ENCODE measurements around the gene TOMM70. TPM values are rescaled to one million over a fixed set of nuclear protein-coding genes. Genes with fewer than 3 reads are reported as not detected.
A peak's percentile ranks its signal among the peaks of the same experiment; 100 is the strongest.

Gene TOMM70
- polyA plus RNA-seq, 2 of the 4 experiments (the other 2 are of a cell fraction) = 49.3 to 61.8 TPM

GRCh38 chr3:100386437-100387074, 14.3 kb downstream of the TOMM70 start:
- ChIA-PET POLR2A (interaction anchor here (1.1 to 1.5 kb wide), 2 partner anchors 14 to 15 kb away, joined by 3 to 6 read pairs; partner anchors contain the start of genes LNP1 and TOMM70), CTCF (interaction anchor here (0.7 to 1.1 kb wide), 2 partner anchors 19 to 204 kb away, joined by 3 read pairs; no protein-coding TSS in a partner anchor)
- H3K9me3 ChIP-seq = peaks cover 11% of the 10 kb centered on the region; the same call in 2 of the 3 replicates
- H3K4me3 ChIP-seq = no peak overlapping the region
- peak overlapping the region; percentile 26; the same call in 2 of the 3 replicates for H3K4me2 ChIP-seq
- no peak for ATAC-seq
- DNase-seq (ENCODE audit: low read depth in 1 of 2, low spot score in 1 of 2) = no peak
- H3K4me1 ChIP-seq = peaks cover 21% of the 10 kb centered on the region
- FAIRE-seq = peak; percentile 7
- no peak overlapping the region for H3K27ac ChIP-seq
- TF ChIP-seq MAFK (IDR thresholded peaks at IDR 0.05; ENCODE audit: partially characterized antibody) (peak; percentile 31), BHLHE40 (IDR thresholded peaks at IDR 0.05; ENCODE audit: low read depth, low read length) (no peak)

GRCh38 chr3:100384733-100385525, 16.0 kb downstream of the TOMM70 start:
- Histone ChIP-seq H3K4me2 (no peak overlapping the region), H3K4me1 (peaks cover 21% of the 10 kb centered on the region), H3K4me3 (no peak overlapping the region), H3K27ac (no peak overlapping the region), H3K9me3 (peaks cover 11% of the 10 kb centered on the region; the same call in 2 of the 3 replicates)
- FAIRE-seq = peak; percentile 36
- CTCF ChIA-PET = interaction anchor here (1.0 kb wide), 1 partner anchor 14 kb away, joined by 3 read pairs; no protein-coding TSS in a partner anchor
- DNase-seq (ENCODE audit: low read depth in 1 of 2, low spot score in 1 of 2) = no peak
- no peak for ATAC-seq
- TF ChIP-seq POLR2A (IDR thresholded peaks at IDR 0.05; ENCODE audit: low read length) (no peak), HDAC2 (IDR thresholded peaks at IDR 0.05) (no peak), ZNF302 (CRISPR knock-in tag; IDR thresholded peaks at IDR 0.05) (no peak), MAFK (IDR thresholded peaks at IDR 0.05; ENCODE audit: partially characterized antibody) (no peak), EHF (CRISPR knock-in tag; IDR thresholded peaks at IDR 0.05) (no peak), POLR2AphosphoS2 (conservative IDR thresholded peaks at IDR 0.05; ENCODE audit: low read length) (no peak), PBX3 (IDR thresholded peaks at IDR 0.05) (no peak), FOSL2 (IDR thresholded peaks at IDR 0.05) (no peak), FOSL2 (CRISPR knock-in tag; IDR thresholded peaks at IDR 0.05) (no peak), RFX5 (IDR thresholded peaks at IDR 0.05) (no peak)
- POLR2A ChIA-PET = interaction anchor here (1.5 kb wide), 1 partner anchor 16 kb away, joined by 6 read pairs; the partner anchor contains the start of genes LNP1 and TOMM70
- 83% methylated on average over 8 of the region's 8 CpGs for WGBS (ENCODE audit: missing lambda C conversion rate)

- DNase-seq (ENCODE audit: low read depth in 1 of 2, low spot score in 1 of 2) (no peak), ATAC-seq (no peak), FAIRE-seq (no peak)
- Histone ChIP-seq H3K27ac (no peak overlapping the region), H3K4me1 (no peaks in the 10 kb centered on the region), H3K4me2 (no peak overlapping the region), H3K9me3 (no peaks in the 10 kb centered on the region), H3K4me3 (no peak overlapping the region)
- ChIA-PET POLR2A (interaction anchor here (0.7 kb wide), 2 partner anchors 116 to 1197 kb away, joined by 3 to 4 read pairs; partner anchors contain the start of genes PCNP and TBC1D23), CTCF (interaction anchor here (0.7 to 1.4 kb wide), 3 partner anchors 10 to 22 kb away, joined by 3 to 4 read pairs (median 3); no protein-coding TSS in a partner anchor)
- TF ChIP-seq EHMT2 (IDR thresholded peaks at IDR 0.05; ENCODE audit: low read depth) = no peak
- TF ChIP-seq HOXB13 (CRISPR knock-in tag; IDR thresholded peaks at IDR 0.05; ENCODE audit: low read depth) = no peak
- no peak for TF ChIP-seq TP53 (CRISPR knock-in tag; IDR thresholded peaks at IDR 0.05)
- no peak for TF ChIP-seq HMGXB4 (CRISPR knock-in tag; IDR thresholded peaks at IDR 0.05; ENCODE audit: borderline replicate concordance)
- no peak for TF ChIP-seq RARB (CRISPR knock-in tag; IDR thresholded peaks at IDR 0.05)
- no peak for TF ChIP-seq ESRRA (IDR thresholded peaks at IDR 0.05; ENCODE audit: borderline replicate concordance, low read length)
- TF ChIP-seq JUNB (IDR thresholded peaks at IDR 0.05) = no peak
- no peak for TF ChIP-seq HDAC2 (IDR thresholded peaks at IDR 0.05)
- no peak for TF ChIP-seq RCOR1 (IDR thresholded peaks at IDR 0.05; ENCODE audit: low read depth, low read length)
- no peak for TF ChIP-seq FOSL2 (IDR thresholded peaks at IDR 0.05)
- no peak for TF ChIP-seq FOSL2 (CRISPR knock-in tag; IDR thresholded peaks at IDR 0.05)
- no peak for TF ChIP-seq JUN (IDR thresholded peaks at IDR 0.05)
- TF ChIP-seq NPAS2 (CRISPR knock-in tag; IDR thresholded peaks at IDR 0.05; ENCODE audit: borderline replicate concordance) = no peak
- WGBS (ENCODE audit: missing lambda C conversion rate) = 97% methylated on average over 4 of the region's 4 CpGs
Measured at GRCh38 chr3:100376301-100376700, 24.6 kb downstream of the TOMM70 start.

Measured in A549 (cell line).